GM23338 (cell line): ENCODE data around the gene SLC9C1. TPM values are rescaled to one million over a fixed set of nuclear protein-coding genes. Genes with fewer than 3 reads are reported as not detected.

Experiments used
- microRNA counts: library from miRNA; unstranded; fragments of <30 nt; microRNA quantifications from one replicate; lab custom pipeline; 2017
- microRNA-seq: library from miRNA; unstranded; fragments of <30 nt; microRNA quantifications from one replicate; pipeline ENCODE4, GENCODE V29; 2017
- polyA plus RNA-seq: library from polyadenylated mRNA; unstranded; fragments of >200 nt; fragmentation: Nextera tagmentation; extraction: Ambion mirVana; gene quantifications from 2 replicates; pipeline ENCODE4 v1.2.1, GENCODE V29; 2016
- small RNA-seq: library from RNA; depleted of rRNA; stranded (forward); fragments of <200 nt; gene quantifications from one replicate; pipeline ENCODE3, GENCODE V24; 2014; ENCODE audit warnings: low replicate concordance
- total RNA-seq: library from RNA; depleted of rRNA; stranded (reverse); fragments of >200 nt; shearing (Covaris generic); gene quantifications from 2 replicates; pipeline ENCODE4 v1.2.3, GENCODE V29; 2014; rRNA removed

Gene SLC9C1
- total and polyA plus RNA-seq, 2 experiments from 2014 or later = 0.97 to 1.8 TPM

MicroRNAs within 50 kb of the gene (microRNA counts, 767-probe panel; counts per million panel counts)
- microRNA hsa-miR-567 (lab: Ali Mortazavi, UCI) = not detected

Small RNA genes lying within 50 kb of the gene (microRNA-seq; reads per million reads assigned to microRNA genes)
- gene MIR567 = not detected

Small RNA genes lying within 50 kb of the gene (small RNA-seq; reads per million reads assigned to genes)
- not detected for gene MIR567

Other genes starting within 250 kb of the SLC9C1 start
- 14.1 and 16.6 TPM in 2 replicates for gene C3orf52, start 207.8 kb downstream of the SLC9C1 start, total RNA-seq
- gene C3orf52, start 207.8 kb downstream of the SLC9C1 start, polyA plus RNA-seq = 7.9 and 8.1 TPM in 2 replicates
- gene GCSAM, start 161.0 kb downstream of the SLC9C1 start, total RNA-seq = not detected in 2 replicates
- gene GCSAM, start 161.0 kb downstream of the SLC9C1 start, polyA plus RNA-seq = 0.73 and 0.86 TPM in 2 replicates
- 49.3 and 51.9 TPM in 2 replicates for gene CD200, start 38.9 kb upstream of the SLC9C1 start, total RNA-seq
- gene CD200, start 38.9 kb upstream of the SLC9C1 start, polyA plus RNA-seq = 56.5 and 65.0 TPM in 2 replicates
- gene BTLA, start 205.3 kb upstream of the SLC9C1 start, total RNA-seq = not detected in 2 replicates
- 0.44 TPM in 1 of 2 replicates, not detected in the other for gene BTLA, start 205.3 kb upstream of the SLC9C1 start, polyA plus RNA-seq